H9 (cell line): ENCODE data around the gene ZNF766. TPM values are rescaled to one million over a fixed set of nuclear protein-coding genes. Genes with fewer than 3 reads are reported as not detected.

Experiments used
- DNase-seq: peaks from one replicate; pipeline ENCODE4 v3.0.0-alpha.2; 2017
- H2AFZ ChIP-seq: one replicate; pipeline ENCODE4 v1.6.1; 2013; ENCODE audit warnings: mild to moderate bottlenecking, low read length, control low read depth, moderate library complexity
- H2AK5ac ChIP-seq: 2 replicates; pipeline ENCODE4 v1.6.1; 2013; ENCODE audit warnings: low read length, control low read depth, mixed read lengths; ENCODE audit not compliant: insufficient read length
- H2BK120ac ChIP-seq: one replicate; pipeline ENCODE4 v1.6.1; 2013; ENCODE audit warnings: low read depth, mild to moderate bottlenecking, low read length, control low read depth, inconsistent platforms; ENCODE audit not compliant: poor library complexity, severe bottlenecking
- H2BK12ac ChIP-seq: 2 replicates; pipeline ENCODE4 v1.6.1; 2013; ENCODE audit warnings: low read length, control low read depth, mixed read lengths, low read depth; ENCODE audit not compliant: insufficient read length
- H2BK15ac ChIP-seq: 2 replicates; pipeline ENCODE4 v1.6.1; 2013; ENCODE audit warnings: low read depth, low read length, control low read depth
- H2BK20ac ChIP-seq: one replicate; pipeline ENCODE4 v1.6.1; 2013; ENCODE audit warnings: low read depth, mild to moderate bottlenecking, low read length, control low read depth, inconsistent platforms; ENCODE audit not compliant: poor library complexity, severe bottlenecking
- H2BK5ac ChIP-seq: 2 replicates; pipeline ENCODE4 v1.6.1; 2013; ENCODE audit warnings: low read length, control low read depth, mixed read lengths; ENCODE audit not compliant: insufficient read length
- H3K14ac ChIP-seq: 2 replicates; pipeline ENCODE4 v1.6.1; 2013; ENCODE audit warnings: low read length, control low read depth; ENCODE audit not compliant: insufficient read depth
- H3K18ac ChIP-seq: 2 replicates; pipeline ENCODE4 v1.6.1; 2013; ENCODE audit warnings: low read depth, mild to moderate bottlenecking, mixed read lengths, low read length, control low read depth; ENCODE audit not compliant: insufficient read length
- H3K23ac ChIP-seq: 2 replicates; pipeline ENCODE4 v1.6.1; 2013; ENCODE audit warnings: low read length, control low read depth, mixed read lengths, low read depth; ENCODE audit not compliant: insufficient read length
- H3K23me2 ChIP-seq: 2 replicates; pipeline ENCODE4 v1.6.1; 2013; ENCODE audit warnings: low read depth, mild to moderate bottlenecking, mixed read lengths, low read length, control low read depth; ENCODE audit not compliant: insufficient read length, poor library complexity, severe bottlenecking
- H3K27ac ChIP-seq: 2 replicates; pipeline ENCODE4 v1.5.1; 2013; ENCODE audit warnings: low read length, control low read depth, mixed read lengths, low read depth; ENCODE audit not compliant: insufficient read length
- H3K27me3 ChIP-seq: 2 replicates; pipeline ENCODE4 v1.6.1; 2013; ENCODE audit warnings: low read length, control low read depth, inconsistent platforms; ENCODE audit not compliant: insufficient read depth
- H3K4ac ChIP-seq: 2 replicates; pipeline ENCODE4 v1.6.1; 2013; ENCODE audit warnings: low read depth, mild to moderate bottlenecking, control low read depth, inconsistent platforms, low read length, moderate library complexity
- H3K4me1 ChIP-seq: 2 replicates; pipeline ENCODE4 v1.6.1; 2013; ENCODE audit warnings: low read length, control low read depth, inconsistent platforms; ENCODE audit not compliant: insufficient read depth
- H3K4me2 ChIP-seq: 2 replicates; pipeline ENCODE4 v1.6.1; 2013; ENCODE audit warnings: low read length, control low read depth, mixed read lengths; ENCODE audit not compliant: insufficient read length, insufficient read depth
- H3K56ac ChIP-seq: 2 replicates; pipeline ENCODE4 v1.6.1; 2013; ENCODE audit warnings: low read depth, mild to moderate bottlenecking, mixed read lengths, low read length, control low read depth; ENCODE audit not compliant: insufficient read length
- H3K79me1 ChIP-seq: 2 replicates; pipeline ENCODE4 v1.6.1; 2013; ENCODE audit warnings: low read depth, mild to moderate bottlenecking, moderate library complexity, low read length, control low read depth, inconsistent platforms; ENCODE audit not compliant: insufficient read depth, poor library complexity, severe bottlenecking
- H3K79me2 ChIP-seq: 2 replicates; pipeline ENCODE4 v1.6.1; 2013; ENCODE audit warnings: low read length, control low read depth, inconsistent platforms; ENCODE audit not compliant: insufficient read depth
- H3K9ac ChIP-seq: 2 replicates; pipeline ENCODE4 v1.6.1; 2013; ENCODE audit warnings: low read length, control low read depth, mixed read lengths; ENCODE audit not compliant: insufficient read length; ENCODE audit errors: extremely low read depth
- H3K9me3 ChIP-seq: one replicate; pipeline ENCODE4 v1.6.1; 2013; ENCODE audit warnings: low read depth, low read length, inconsistent platforms; ENCODE audit not compliant: control insufficient read depth
- H3T11ph ChIP-seq: one replicate; pipeline ENCODE4 v1.6.1; 2013; ENCODE audit warnings: mild to moderate bottlenecking, low read length, control low read depth, inconsistent platforms
- H4K20me1 ChIP-seq: one replicate; pipeline ENCODE4 v1.6.1; 2013; ENCODE audit not compliant: control insufficient read depth, insufficient read length, insufficient read depth
- H4K5ac ChIP-seq: 2 replicates; pipeline ENCODE4 v1.6.1; 2013; ENCODE audit warnings: low read depth, mild to moderate bottlenecking, mixed read lengths, low read length, control low read depth; ENCODE audit not compliant: insufficient read length
- H4K8ac ChIP-seq: replicated peaks from 2 replicates; pipeline ENCODE4 v1.6.1; 2013; ENCODE audit warnings: low read length, control low read depth, mixed read lengths, low read depth; ENCODE audit not compliant: insufficient read length
- H4K91ac ChIP-seq: 2 replicates; pipeline ENCODE4 v1.6.1; 2013; ENCODE audit warnings: low read depth, mild to moderate bottlenecking, moderate library complexity, mixed read lengths, low read length, control low read depth; ENCODE audit not compliant: insufficient read length
- H3K27ac Mint-ChIP-seq, 3 experiments: 2 replicates in 2 of 3; 3 replicates in 1 of 3; pipeline ENCODE4 v1.8.0; 2020 to 2021; ENCODE audit warnings: mixed read lengths in 3 of 3, mild to moderate bottlenecking in 1 of 3, moderate library complexity in 1 of 3
- H3K27me3 Mint-ChIP-seq: 2 replicates; pipeline ENCODE4 v1.8.0; 2021; ENCODE audit warnings: low read depth, mild to moderate bottlenecking, moderate library complexity, mixed read lengths
- H3K36me3 Mint-ChIP-seq, 3 experiments: 2 replicates in 2 of 3; 3 replicates in 1 of 3; pipeline ENCODE4 v1.8.0; 2020 to 2021; ENCODE audit warnings: low read depth in 3 of 3, mixed read lengths in 3 of 3; ENCODE audit not compliant: insufficient read depth in 1 of 3
- H3K4me1 Mint-ChIP-seq, 2 experiments: 2 replicates each; pipeline ENCODE4 v1.8.0; 2020; ENCODE audit warnings: mixed read lengths in 2 of 2
- H3K4me3 Mint-ChIP-seq, 2 experiments: 2 replicates in 1 of 2; 3 replicates in 1 of 2; pipeline ENCODE4 v1.8.0; 2020 to 2021; ENCODE audit warnings: mild to moderate bottlenecking in 2 of 2, mixed read lengths in 2 of 2, moderate library complexity in 1 of 2
- H3K9me3 Mint-ChIP-seq, 2 experiments: 2 replicates in 1 of 2; 3 replicates in 1 of 2; pipeline ENCODE4 v1.8.0; 2020; ENCODE audit warnings: mild to moderate bottlenecking in 2 of 2, mixed read lengths in 2 of 2, moderate library complexity in 1 of 2
- WGBS: extraction: QIAGEN DNeasy Blood & Tissue Kit; methylation state at CpG from one replicate; pipeline ENCODE4 v1.1.7; 2013; ENCODE audit warnings: missing lambda C conversion rate, low lambda C conversion rate, mixed read lengths; ENCODE audit not compliant: insufficient read length; ENCODE audit errors: extremely low coverage; 5-methylcytosine and 5-hydroxymethylcytosine counted together
- total RNA-seq: library from RNA; stranded (reverse); gene quantifications from 2 replicates; pipeline ENCODE4 v1.2.1, GENCODE V29; 2021
- TF ChIP-seq, protein P1 (sequence below): fragments of 200-600 bp; sonication (generic); conservative IDR thresholded peaks from 3 replicates; pipeline ENCODE4 v1.8.0; 2021; ENCODE audit warnings: antibody characterized with exemption, mild to moderate bottlenecking

Gene ZNF766
- total RNA-seq, 1 experiment from 2014 or later: 33.6 TPM

DNA sequence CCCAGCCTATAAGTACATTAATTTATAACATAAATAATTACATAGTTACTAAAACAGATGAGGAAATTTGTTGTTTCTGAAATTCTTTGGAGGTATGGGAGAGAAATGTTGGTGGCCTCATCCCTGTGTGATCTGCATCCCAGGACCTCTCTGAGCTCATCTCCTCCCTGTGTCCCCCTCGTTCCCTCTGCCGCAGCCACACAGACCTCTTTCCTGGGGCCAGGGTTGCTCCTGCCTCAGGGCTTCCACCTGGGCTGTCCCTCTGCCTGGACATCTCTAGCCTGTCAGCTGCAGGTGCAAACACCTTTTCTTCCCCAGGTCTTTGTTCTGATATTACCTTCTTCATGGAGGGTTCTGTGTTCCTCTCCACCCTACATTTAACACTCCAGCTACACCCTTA lies 3.9 kb downstream of the ZNF766 start:
- H3K14ac ChIP-seq: no peak overlapping the region
- Mint-ChIP-seq H3K36me3 (peaks cover 49 to 61% (median 53%) of the 10 kb centered on the region in 3 experiments), H3K27ac (no peak overlapping the region; a peak in 1 of 7 replicates), H3K4me3 (no peak overlapping the region), H3K4me1 (peaks cover 36 to 46% of the 10 kb centered on the region in 2 experiments), H3K27me3 (no peaks in the 10 kb centered on the region), H3K9me3 (peaks cover 6 to 15% of the 10 kb centered on the region in 2 experiments)
- no peak overlapping the region for H3T11ph ChIP-seq
- no peak overlapping the region for H4K91ac ChIP-seq
- H3K23ac ChIP-seq: no peak overlapping the region
- no peak for DNase-seq
- H3K4me1 ChIP-seq: no peaks in the 10 kb centered on the region
- no peak overlapping the region for H3K27ac ChIP-seq
- no peaks in the 10 kb centered on the region for H3K27me3 ChIP-seq
- H2BK20ac ChIP-seq: no peak overlapping the region
- peaks cover 23% of the 10 kb centered on the region for H3K79me1 ChIP-seq
- TF ChIP-seq, protein P1, sequence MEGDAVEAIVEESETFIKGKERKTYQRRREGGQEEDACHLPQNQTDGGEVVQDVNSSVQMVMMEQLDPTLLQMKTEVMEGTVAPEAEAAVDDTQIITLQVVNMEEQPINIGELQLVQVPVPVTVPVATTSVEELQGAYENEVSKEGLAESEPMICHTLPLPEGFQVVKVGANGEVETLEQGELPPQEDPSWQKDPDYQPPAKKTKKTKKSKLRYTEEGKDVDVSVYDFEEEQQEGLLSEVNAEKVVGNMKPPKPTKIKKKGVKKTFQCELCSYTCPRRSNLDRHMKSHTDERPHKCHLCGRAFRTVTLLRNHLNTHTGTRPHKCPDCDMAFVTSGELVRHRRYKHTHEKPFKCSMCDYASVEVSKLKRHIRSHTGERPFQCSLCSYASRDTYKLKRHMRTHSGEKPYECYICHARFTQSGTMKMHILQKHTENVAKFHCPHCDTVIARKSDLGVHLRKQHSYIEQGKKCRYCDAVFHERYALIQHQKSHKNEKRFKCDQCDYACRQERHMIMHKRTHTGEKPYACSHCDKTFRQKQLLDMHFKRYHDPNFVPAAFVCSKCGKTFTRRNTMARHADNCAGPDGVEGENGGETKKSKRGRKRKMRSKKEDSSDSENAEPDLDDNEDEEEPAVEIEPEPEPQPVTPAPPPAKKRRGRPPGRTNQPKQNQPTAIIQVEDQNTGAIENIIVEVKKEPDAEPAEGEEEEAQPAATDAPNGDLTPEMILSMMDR: no peak
- no CpG with 5 or more reads among the region's 2 CpGs for WGBS
- peaks cover 56% of the 10 kb centered on the region for H3K79me2 ChIP-seq
- no peak overlapping the region for H2AFZ ChIP-seq
- H2BK120ac ChIP-seq: no peak overlapping the region
- no peaks in the 10 kb centered on the region for H4K20me1 ChIP-seq
- no peak overlapping the region for H3K4ac ChIP-seq
- no peak overlapping the region for H2BK12ac ChIP-seq
- no peak overlapping the region for H2BK5ac ChIP-seq
- no peak overlapping the region for H2BK15ac ChIP-seq
- H4K5ac ChIP-seq: no peak overlapping the region
- H2AK5ac ChIP-seq: no peak overlapping the region
- no peak overlapping the region for H3K56ac ChIP-seq
- peaks cover 6% of the 10 kb centered on the region for H3K23me2 ChIP-seq
- no peak overlapping the region for H3K9ac ChIP-seq
- no peaks in the 10 kb centered on the region for H3K9me3 ChIP-seq
- no peak overlapping the region for H4K8ac ChIP-seq
- H3K18ac ChIP-seq: no peak overlapping the region
- no peak overlapping the region for H3K4me2 ChIP-seq
